ENCODE data around the gene SIRT5. TPM values are rescaled to one million over a fixed set of nuclear protein-coding genes. Genes with fewer than 3 reads are reported as not detected.

The SIRT5 gene
- total RNA-seq, 1 donor, result 6.2 TPM

DNA sequence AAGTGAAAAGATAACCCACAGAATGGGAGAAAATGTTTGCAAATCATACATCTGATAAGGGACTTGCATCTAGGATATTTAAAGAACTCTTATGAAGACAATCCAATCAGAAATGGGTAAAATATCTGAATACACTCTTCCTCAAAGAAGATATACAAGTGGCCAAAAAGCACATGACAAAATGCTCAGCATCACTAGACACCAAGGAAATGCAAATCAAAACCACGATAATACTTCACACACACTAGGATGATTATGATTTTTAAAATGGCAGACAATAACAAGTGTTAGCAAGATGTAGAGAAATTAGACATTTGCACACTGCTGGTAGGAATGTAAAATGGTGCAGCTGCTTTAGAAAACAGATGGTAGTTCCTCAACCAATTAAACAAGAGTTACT, 34.8 kb upstream of the SIRT5 start:
- H3K9me3 ChIP-seq (ENCODE audit: low read depth, low read length), result no peaks in the 10 kb centered on the region
- no peaks in the 10 kb centered on the region for H3K4me1 ChIP-seq (ENCODE audit: insufficient read depth, low read length)
- H3K4me3 ChIP-seq (ENCODE audit: low read length), result no peak overlapping the region
- H3K27me3 ChIP-seq (ENCODE audit: insufficient read depth, low read length), result no peaks in the 10 kb centered on the region

DNA sequence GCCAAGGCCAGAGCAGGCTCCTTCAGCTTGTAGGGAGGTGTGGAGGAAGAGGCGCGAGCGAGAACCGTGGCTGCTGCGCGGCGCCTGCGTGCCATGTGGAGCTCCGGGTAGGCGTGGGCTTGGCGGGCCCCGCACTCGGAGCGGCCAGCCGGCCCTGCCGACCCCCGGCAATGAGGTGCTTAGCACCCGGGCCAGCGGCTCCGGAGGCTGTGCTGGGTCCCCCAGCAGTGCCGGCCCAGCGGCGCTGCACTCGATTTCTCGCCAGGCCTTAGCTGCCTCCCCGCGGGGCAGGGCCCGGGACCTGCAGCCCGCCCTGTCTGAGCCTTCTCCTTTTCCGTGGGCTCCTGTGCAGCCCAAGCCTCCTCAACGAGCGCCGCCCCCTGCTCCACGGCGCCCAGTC, 32.9 kb upstream of the SIRT5 start:
- Histone ChIP-seq H3K27me3 (ENCODE audit: insufficient read depth, low read length) (no peaks in the 10 kb centered on the region), H3K4me3 (ENCODE audit: low read length) (no peak overlapping the region), H3K4me1 (ENCODE audit: insufficient read depth, low read length) (no peaks in the 10 kb centered on the region), H3K9me3 (ENCODE audit: low read depth, low read length) (no peaks in the 10 kb centered on the region)

DNA sequence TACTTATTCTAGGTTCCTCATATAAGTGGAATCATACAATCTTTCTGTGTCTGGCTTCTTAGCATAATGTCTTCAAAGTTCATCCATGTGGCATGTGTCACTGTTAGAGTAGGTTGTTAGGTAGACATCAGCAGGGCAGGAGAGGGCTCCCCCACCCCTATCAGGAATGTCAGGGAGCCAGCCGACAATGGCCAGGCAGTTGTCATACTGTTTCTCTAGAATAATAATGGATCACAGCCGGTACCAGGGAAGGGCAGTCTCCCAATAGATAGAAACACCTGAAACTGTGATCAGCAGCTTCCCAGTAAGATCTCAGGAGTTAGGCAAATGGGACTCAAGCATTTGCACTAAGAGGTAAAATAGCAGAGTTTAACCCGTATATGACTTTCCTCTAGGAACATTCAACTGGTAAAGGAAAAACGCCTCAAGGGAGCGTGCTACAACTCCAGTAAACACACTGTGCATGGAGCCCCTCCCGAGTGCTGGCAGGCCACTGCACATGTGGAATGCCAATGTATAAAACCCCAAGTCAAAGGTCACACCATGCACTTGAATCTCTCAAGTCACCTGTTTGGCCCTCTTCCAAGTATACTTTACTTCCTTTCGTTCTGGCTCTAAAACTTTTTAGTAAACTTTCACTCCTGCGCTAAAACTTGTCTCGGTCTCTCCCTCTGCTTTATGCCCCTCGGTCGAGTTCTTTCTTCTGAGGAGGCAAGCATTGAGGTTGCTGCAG, 29.8 kb upstream of the SIRT5 start:
- H3K4me1 ChIP-seq (ENCODE audit: insufficient read depth, low read length), result no peaks in the 10 kb centered on the region
- H3K9me3 ChIP-seq (ENCODE audit: low read depth, low read length), result no peaks in the 10 kb centered on the region
- no peak overlapping the region for H3K4me3 ChIP-seq (ENCODE audit: low read length)
- no peaks in the 10 kb centered on the region for H3K27me3 ChIP-seq (ENCODE audit: insufficient read depth, low read length)

DNA sequence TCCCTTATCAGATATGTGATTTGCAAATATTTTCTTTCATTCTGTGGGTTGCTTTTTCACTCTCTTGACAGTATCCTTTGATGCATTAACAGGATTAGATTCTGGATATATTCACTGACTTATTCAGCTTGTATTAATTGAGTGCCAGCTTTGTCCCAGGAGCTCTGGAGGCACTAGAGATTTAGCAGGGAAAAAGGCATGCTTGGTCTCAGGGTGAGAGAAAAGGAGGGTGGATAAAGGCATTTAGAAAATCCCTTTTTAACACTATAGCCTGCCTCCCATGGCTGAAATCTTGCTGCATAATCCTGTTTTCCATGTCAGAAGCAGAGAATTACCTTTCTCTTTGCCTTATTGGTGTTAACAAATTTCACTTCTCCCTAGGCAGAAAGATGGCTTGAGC, 28.5 kb upstream of the SIRT5 start:
- H3K4me3 ChIP-seq (ENCODE audit: low read length), result no peak overlapping the region
- no peaks in the 10 kb centered on the region for H3K27me3 ChIP-seq (ENCODE audit: insufficient read depth, low read length)
- H3K4me1 ChIP-seq (ENCODE audit: insufficient read depth, low read length), result no peaks in the 10 kb centered on the region
- H3K9me3 ChIP-seq (ENCODE audit: low read depth, low read length), result no peaks in the 10 kb centered on the region

DNA sequence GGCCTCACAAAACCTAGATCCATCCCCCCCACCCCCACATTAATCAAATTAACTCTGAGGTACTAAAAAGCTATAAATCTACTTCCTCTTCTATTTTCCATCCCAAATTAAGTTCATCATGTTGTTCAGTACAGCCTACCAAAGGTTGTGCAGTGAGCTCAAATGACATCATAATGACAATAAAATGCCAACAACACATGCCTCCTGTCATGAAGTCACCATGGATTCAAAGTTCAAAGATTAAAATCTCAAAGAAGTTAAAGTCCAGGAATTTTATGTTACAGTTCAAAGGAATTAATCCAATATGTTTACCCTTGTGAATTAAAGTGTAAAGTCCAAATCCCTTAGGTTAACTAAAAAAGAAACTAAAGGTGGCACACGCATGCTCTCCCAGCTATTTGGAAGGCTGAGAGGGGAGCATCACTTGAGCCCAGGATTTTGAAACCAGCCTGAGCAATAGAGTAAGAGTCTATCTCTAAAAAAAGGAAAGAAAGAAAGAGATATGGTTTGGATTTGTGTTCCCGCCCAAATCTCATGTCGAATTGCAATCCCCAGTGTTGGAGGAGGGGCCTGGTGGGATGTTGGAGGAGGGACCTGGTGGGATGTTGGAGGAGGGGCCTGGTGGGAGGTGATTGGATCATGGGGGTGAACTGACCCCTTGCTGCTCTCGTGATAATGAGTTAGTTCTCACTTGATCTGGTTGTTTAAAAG, 25.7 kb upstream of the SIRT5 start:
- Histone ChIP-seq H3K4me3 (ENCODE audit: low read length) (no peak overlapping the region), H3K27me3 (ENCODE audit: insufficient read depth, low read length) (no peaks in the 10 kb centered on the region), H3K9me3 (ENCODE audit: low read depth, low read length) (no peaks in the 10 kb centered on the region), H3K4me1 (ENCODE audit: insufficient read depth, low read length) (no peaks in the 10 kb centered on the region)

DNA sequence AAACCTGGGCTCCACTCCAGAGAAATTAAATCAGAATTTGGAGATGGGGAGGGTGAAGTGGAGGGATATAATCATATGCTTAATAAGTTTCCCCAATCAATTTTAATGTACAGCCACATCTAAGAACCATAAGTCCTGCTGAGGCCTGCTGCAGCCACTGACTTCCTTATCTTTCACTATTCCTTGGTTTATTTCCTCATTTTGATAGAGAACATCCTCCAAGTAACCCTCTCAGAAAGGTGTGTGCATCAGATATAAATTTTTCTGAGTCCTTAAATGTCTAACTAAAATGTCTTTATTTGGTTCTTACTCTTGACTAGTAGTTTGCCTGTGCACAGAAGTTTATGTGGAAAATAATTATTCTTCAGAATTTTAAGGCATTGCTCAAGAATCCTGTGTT, 23.7 kb upstream of the SIRT5 start:
- no peak overlapping the region for H3K4me3 ChIP-seq (ENCODE audit: low read length)

DNA sequence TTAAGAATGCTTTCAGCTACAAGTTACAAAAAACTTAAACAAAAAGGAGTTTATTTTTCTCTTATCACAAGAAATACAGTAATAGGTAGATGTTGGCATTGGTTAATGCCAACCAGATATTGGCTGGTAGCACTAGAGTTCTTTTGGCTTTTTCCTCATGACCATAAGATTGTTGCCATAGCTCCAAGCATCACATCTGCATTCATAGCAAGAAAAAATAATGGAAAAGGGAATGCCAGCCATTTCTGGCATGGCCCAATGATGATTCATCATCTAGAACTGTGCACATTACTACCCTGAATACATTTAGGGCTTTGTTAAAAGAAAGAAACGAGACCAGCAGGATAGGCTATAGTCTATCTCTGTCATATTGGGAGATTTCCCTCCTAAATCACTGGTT, 20.8 kb upstream of the SIRT5 start:
- no peaks in the 10 kb centered on the region for H3K4me1 ChIP-seq (ENCODE audit: insufficient read depth, low read length)
- H3K9me3 ChIP-seq (ENCODE audit: low read depth, low read length), result no peaks in the 10 kb centered on the region
- H3K27me3 ChIP-seq (ENCODE audit: insufficient read depth, low read length), result no peaks in the 10 kb centered on the region
- no peak overlapping the region for H3K4me3 ChIP-seq (ENCODE audit: low read length)

More for the DNA sequence above, 23.7 kb upstream of the SIRT5 start:
- no peaks in the 10 kb centered on the region for H3K4me1 ChIP-seq (ENCODE audit: insufficient read depth, low read length)
- no peaks in the 10 kb centered on the region for H3K9me3 ChIP-seq (ENCODE audit: low read depth, low read length)
- H3K27me3 ChIP-seq (ENCODE audit: insufficient read depth, low read length), result no peaks in the 10 kb centered on the region

DNA sequence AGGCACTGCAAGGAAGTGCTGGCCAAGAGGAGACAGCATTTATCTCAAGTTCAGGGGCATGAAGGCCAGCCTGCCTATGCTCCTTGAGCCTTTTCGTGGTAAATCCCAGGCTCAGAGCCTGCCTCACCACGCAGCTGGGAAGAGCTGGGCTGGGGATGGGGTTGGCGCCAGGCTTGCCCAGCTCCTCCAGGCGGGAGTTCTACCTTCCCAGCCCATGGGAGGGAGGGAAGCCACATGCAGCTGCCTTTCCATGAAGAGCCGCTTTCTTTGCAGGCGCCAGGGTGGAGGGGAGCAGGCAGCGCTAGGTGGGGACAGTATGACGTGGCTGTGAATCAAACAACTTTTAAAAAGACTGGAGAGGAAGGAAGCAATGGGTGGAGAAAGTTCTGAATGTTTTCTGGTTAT, 19.5 kb upstream of the SIRT5 start:
- Histone ChIP-seq H3K9me3 (ENCODE audit: low read depth, low read length) (no peaks in the 10 kb centered on the region), H3K4me3 (ENCODE audit: low read length) (no peak overlapping the region), H3K4me1 (ENCODE audit: insufficient read depth, low read length) (no peaks in the 10 kb centered on the region)

DNA sequence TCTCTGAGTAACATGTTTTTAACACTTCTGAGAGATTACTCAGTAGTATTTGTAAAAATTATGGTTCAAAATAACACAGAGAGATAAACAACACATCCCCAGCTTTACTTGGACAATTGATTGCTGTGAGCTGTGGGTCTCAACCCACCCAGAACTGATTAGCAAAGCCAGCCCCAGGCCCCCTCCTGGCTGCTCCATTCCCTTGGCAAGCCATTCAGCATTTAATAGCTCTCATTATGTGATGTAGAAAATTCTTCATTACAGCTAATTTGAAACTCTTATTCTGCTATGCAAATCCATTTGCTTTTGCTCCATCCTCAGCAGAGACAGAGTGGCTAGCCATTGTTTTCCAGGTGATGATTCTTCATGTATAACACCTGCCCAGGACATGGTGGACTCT, 16.6 kb upstream of the SIRT5 start:
- H3K4me1 ChIP-seq (ENCODE audit: insufficient read depth, low read length), result peaks cover 15% of the 10 kb centered on the region
- no peak overlapping the region for H3K4me3 ChIP-seq (ENCODE audit: low read length)
- H3K27me3 ChIP-seq (ENCODE audit: insufficient read depth, low read length), result no peaks in the 10 kb centered on the region
- no peaks in the 10 kb centered on the region for H3K9me3 ChIP-seq (ENCODE audit: low read depth, low read length)

More for the DNA sequence above, 19.5 kb upstream of the SIRT5 start:
- H3K27me3 ChIP-seq (ENCODE audit: insufficient read depth, low read length), result no peaks in the 10 kb centered on the region

DNA sequence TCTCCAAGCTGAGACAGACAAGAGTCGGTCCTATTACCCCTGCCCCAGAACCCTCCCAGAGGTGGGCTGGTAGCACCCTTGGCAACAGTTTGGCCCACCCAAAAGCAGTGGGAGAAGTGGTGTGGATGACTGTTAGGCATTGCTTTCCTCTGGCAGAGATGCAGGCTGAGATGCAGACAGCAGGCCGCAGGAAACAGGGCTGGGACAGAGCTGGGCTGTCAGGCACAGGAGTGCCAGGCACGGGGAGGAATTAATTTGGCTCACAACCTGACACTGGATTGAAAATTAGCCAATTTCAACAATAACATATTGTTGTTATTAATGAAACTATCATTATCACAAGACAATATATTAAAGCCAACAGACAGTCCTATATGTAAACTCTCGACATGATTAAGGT, 15.7 kb upstream of the SIRT5 start:
- peaks cover 15% of the 10 kb centered on the region for H3K4me1 ChIP-seq (ENCODE audit: insufficient read depth, low read length)
- no peaks in the 10 kb centered on the region for H3K27me3 ChIP-seq (ENCODE audit: insufficient read depth, low read length)
- no peak overlapping the region for H3K4me3 ChIP-seq (ENCODE audit: low read length)
- H3K9me3 ChIP-seq (ENCODE audit: low read depth, low read length), result no peaks in the 10 kb centered on the region

DNA sequence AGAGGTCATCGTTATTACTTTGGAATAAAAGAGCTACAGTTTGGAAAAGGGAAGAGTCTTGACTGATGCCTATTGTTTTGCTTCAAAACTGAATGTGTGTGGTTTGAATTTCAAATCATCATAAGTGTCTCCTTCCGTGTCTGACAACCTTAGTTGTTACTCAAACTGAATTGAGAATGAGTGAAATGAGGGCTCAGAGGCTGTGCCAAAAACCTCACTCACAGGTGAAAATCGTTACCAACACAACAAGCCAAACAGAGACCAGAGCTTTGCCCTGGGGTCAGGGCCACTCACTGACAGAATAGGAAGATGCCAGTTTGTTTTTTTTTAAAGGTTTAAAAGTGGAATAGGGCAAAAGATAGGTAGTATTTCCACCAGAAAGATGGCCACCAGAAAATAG, 15.2 kb upstream of the SIRT5 start:
- Histone ChIP-seq H3K27me3 (ENCODE audit: insufficient read depth, low read length) (no peaks in the 10 kb centered on the region), H3K4me3 (ENCODE audit: low read length) (no peak overlapping the region), H3K9me3 (ENCODE audit: low read depth, low read length) (no peaks in the 10 kb centered on the region), H3K4me1 (ENCODE audit: insufficient read depth, low read length) (peaks cover 15% of the 10 kb centered on the region)

DNA sequence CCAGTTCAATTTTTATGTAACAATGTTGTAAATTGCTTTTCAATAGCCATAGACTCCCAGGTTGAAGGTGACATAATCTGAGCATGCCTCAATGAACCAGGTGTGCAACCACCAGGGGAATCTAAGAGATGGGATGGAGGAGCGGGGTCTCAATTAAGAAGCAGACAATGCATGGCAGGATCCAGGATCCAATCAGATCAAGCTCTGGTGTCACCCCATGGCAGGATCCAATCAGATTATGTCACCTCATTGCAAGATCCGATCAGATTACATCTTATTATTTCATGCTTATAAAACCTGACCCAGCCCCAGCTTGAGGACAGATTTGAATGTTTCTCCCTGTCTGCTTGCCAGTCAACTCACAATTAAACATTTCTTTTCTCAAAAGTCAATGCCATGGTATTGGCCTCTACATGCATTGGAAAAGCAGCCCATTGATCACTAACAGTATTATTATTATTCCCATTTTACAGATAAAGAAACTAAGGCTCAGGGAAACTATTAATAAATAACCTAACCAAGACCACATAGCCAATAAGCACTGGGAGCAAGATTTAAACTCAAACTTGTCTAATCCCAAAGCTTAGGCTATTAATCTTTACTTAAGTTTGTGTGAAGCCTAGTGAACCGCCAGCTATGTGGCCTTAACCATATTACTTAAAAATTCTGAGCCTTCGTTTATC, 14.3 kb upstream of the SIRT5 start:
- Histone ChIP-seq H3K4me1 (ENCODE audit: insufficient read depth, low read length) (peaks cover 15% of the 10 kb centered on the region), H3K27me3 (ENCODE audit: insufficient read depth, low read length) (no peaks in the 10 kb centered on the region), H3K9me3 (ENCODE audit: low read depth, low read length) (no peaks in the 10 kb centered on the region), H3K4me3 (ENCODE audit: low read length) (no peak overlapping the region)

DNA sequence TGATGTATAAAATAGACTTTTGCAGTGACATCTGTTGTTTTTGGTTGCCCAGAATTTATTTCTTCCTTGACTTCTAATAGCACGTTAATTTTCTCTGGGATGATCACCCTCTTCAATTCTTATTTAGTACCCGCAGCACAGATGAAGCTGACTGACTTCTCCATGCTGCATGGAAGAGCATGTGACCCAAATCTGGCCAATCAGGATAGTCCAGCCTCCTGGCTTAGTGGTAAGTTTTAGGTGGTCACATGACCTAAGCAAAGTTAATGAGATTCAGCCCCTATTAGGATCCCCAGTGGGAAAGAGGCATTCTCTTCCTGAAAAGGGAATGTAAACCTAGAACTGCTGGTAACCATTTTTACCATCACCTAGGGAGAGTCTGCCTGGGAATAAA, 13.8 kb upstream of the SIRT5 start:
- H3K4me1 ChIP-seq (ENCODE audit: insufficient read depth, low read length), result peaks cover 15% of the 10 kb centered on the region
- H3K4me3 ChIP-seq (ENCODE audit: low read length), result no peak overlapping the region
- H3K27me3 ChIP-seq (ENCODE audit: insufficient read depth, low read length), result no peaks in the 10 kb centered on the region
- H3K9me3 ChIP-seq (ENCODE audit: low read depth, low read length), result no peaks in the 10 kb centered on the region

DNA sequence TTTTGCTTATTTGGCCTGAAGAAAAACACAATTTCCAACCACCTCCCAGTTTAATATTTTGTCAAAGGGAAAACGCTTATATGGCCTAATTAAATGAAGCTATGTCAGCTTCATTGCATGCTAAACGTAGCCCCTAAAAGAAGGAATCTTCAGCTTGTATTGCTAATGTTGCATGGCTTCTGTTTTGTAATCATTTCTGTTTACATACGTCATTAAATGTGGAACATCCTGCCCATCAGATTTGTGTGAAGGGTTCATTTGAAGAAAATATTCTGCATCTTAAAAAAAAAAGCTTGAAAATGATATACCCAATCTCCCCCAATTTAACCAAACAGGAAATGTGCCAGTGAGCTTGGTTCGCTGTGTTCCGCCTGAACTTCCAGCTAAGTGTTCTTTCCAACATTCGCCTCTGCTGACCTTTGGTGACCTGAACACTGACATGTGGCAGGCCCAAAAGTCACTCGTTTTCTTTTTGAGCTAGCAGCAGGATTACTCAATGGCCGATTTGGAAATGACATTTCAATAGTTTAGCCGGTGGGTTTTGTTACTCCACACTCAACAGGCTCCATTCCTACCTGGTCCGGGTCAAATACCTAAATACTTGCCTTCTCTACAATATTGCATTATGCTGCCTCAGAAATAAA, 12.7 kb upstream of the SIRT5 start:
- H3K4me3 ChIP-seq (ENCODE audit: low read length), result no peak overlapping the region
- H3K9me3 ChIP-seq (ENCODE audit: low read depth, low read length), result no peaks in the 10 kb centered on the region
- no peaks in the 10 kb centered on the region for H3K27me3 ChIP-seq (ENCODE audit: insufficient read depth, low read length)
- peaks cover 15% of the 10 kb centered on the region for H3K4me1 ChIP-seq (ENCODE audit: insufficient read depth, low read length)

DNA sequence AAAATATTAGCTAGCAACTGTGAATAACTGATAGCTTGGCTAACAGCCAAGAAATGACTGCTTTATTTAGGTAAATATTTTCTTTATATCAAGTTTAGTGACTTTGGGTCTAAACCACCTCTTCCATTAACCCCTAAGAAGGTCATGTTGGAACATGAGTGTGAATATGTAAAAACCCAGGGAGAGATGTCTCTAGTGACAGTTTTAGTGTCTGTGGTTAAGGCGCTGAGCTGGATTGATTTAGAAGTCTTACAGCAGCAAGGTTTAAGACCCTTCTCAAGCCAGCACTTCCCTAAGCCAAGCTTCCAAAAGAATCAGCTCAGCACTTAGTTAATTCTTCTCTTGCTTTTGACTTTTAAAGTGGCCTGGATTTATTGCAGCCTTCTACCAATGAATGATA, 11.4 kb upstream of the SIRT5 start:
- Histone ChIP-seq H3K9me3 (ENCODE audit: low read depth, low read length) (no peaks in the 10 kb centered on the region), H3K4me1 (ENCODE audit: insufficient read depth, low read length) (peaks cover 15% of the 10 kb centered on the region), H3K27me3 (ENCODE audit: insufficient read depth, low read length) (no peaks in the 10 kb centered on the region), H3K4me3 (ENCODE audit: low read length) (no peak overlapping the region)

Data from mononuclear cell (primary cell).